ENCODE measurements around the gene GTF2F1. TPM values are rescaled to one million over a fixed set of nuclear protein-coding genes. Genes with fewer than 3 reads are reported as not detected.
"Not testable (repeated sequence)": the region's sequence is repeated elsewhere in the genome, so short reads cannot be mapped to it uniquely, and the experiment has no call there.

Gene GTF2F1
- total RNA-seq, 4 donors from 2014 or later = 42.2 to 166 (median 56.1) TPM

DNA sequence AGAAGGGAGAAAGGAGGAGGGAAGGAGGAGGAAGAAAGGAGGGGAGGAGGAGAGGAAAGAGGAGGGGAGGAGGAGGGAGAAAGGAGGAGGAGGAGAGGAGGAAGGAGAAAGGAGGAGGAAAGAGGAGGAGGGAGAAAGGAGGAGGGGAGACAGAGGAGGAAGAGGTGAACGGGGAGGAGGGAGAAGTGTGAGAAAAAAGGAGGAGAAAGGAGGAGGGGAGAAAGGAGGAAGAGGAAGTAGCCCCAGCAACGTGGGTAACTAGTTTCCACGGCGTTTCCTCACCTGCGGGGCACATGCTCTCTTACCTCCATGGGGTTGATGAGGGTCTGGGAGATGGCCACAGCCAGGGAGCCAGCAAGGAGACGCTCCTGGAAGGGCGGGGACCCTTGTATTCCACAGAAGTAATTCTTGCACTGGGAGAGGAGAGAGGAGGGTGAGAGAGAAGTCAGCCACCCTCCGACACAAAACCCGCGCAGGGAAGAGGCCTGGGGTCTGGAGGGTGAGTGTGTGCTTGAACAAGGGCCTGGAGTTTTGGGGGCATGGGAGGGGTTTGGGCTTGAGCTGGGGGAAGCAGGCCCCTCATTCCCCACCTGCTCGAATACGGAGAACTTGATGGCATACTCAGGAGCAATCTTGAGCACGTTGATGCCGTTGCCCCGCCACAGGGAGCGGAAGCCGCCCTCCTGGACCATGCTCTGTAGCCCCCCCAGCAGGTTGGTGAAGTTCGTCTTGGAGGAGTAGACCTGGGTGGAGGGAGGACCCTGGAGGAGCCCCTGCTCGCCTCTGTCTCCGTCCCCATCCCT, 36.7 kb upstream of the GTF2F1 start:
- no peak for DNase-seq
- H3K27ac ChIP-seq = no peak overlapping the region
- H3K36me3 ChIP-seq = no peaks in the 10 kb centered on the region
- no peak overlapping the region for H3K4me3 ChIP-seq
- no peaks in the 10 kb centered on the region for H3K9me3 ChIP-seq
- TF ChIP-seq POLR2AphosphoS5 (IDR thresholded peaks at IDR 0.05) (no peak), CTCF (IDR thresholded peaks at IDR 0.05) (no peak), EP300 (IDR thresholded peaks at IDR 0.05; ENCODE audit: low read depth) (no peak), POLR2A (IDR thresholded peaks at IDR 0.05) (no peak)
- WGBS, 2 donors (ENCODE audit: low coverage in 1 of 2) = 33 to 52% methylated on average over 9 to 20 of the region's 20 CpGs
- H3K27me3 ChIP-seq = no peaks in the 10 kb centered on the region
- peaks cover 0 to 7% (median 5%) of the 10 kb centered on the region in 4 donors for H3K4me1 ChIP-seq
- in situ Hi-C loops (cut with MboI; ENCODE audit: low pct_ligation_motif_present in 1 of 4, low pct_unique_long_range_greater_than_20kb in 1 of 4, low sequenced_read_pairs in 3 of 4) (no loop called here), intact Hi-C loops (cut with DNase I; ENCODE audit: low total_unique reads) (loop anchor here (10.0 kb wide), 1 partner anchor 1195 kb away; the partner anchor contains the start of genes PET100 and XAB2)

DNA sequence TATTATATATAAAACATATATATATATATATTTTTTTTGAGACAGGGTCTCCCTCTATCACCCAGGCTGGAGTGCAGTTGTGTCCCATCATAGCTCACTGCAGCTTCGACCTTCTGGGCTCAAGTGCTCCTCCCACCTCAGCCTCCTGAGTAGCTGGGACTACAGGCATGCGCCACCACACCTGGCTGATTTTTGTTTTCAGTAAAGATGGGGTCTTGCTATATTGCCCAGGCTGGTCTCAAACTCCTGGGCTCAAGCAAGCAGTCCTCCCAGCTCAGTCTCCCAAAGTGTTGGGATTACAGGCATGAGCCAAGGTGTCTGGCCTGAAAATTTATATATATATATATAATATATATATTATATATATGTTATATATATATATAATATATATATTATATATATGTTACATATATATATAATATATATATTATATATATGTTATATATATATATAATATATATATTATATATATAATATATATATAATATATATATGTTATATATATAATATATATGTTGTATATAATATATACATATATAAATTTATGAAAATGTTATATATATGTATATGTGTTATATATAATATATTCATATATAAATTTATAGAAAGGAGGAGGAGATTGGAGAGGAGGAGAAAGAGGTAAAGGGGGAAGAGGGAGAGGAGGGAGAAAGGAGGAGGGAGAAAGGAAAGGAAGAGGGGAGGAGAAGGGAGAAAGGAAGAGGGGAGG, 35.9 kb upstream of the GTF2F1 start:
- H3K9me3 ChIP-seq; H3K27me3 ChIP-seq; H3K4me1 ChIP-seq; in situ Hi-C loops (cut with MboI; ENCODE audit: low pct_ligation_motif_present in 1 of 4, low pct_unique_long_range_greater_than_20kb in 1 of 4, low sequenced_read_pairs in 3 of 4); DNase-seq; H3K36me3 ChIP-seq; H3K27ac ChIP-seq; H3K4me3 ChIP-seq: not testable (repeated sequence)
- intact Hi-C loops (cut with DNase I; ENCODE audit: low total_unique reads) = loop anchor here (10.0 kb wide), 1 partner anchor 1196 kb away; the partner anchor contains the start of genes PET100 and XAB2
- WGBS, 2 donors (ENCODE audit: low coverage in 1 of 2) = 57 to 70% methylated on average over 2 of the region's 2 CpGs

GRCh38 chr19:6427131-6427530, 34.2 kb upstream of the GTF2F1 start:
- no peak for DNase-seq
- TF ChIP-seq POLR2AphosphoS5 (IDR thresholded peaks at IDR 0.05) (no peak), POLR2A (IDR thresholded peaks at IDR 0.05) (no peak), EP300 (IDR thresholded peaks at IDR 0.05; ENCODE audit: low read depth) (no peak), CTCF (IDR thresholded peaks at IDR 0.05) (no peak)
- Histone ChIP-seq H3K36me3 (no peaks in the 10 kb centered on the region), H3K27ac (no peak overlapping the region), H3K27me3 (no peaks in the 10 kb centered on the region), H3K4me1 (peaks cover 8 to 22% (median 19%) of the 10 kb centered on the region in 4 donors), H3K4me3 (no peak overlapping the region), H3K9me3 (no peaks in the 10 kb centered on the region)
- 92% methylated on average over 18 of the region's 18 CpGs; no CpG with 5 or more reads in 1 of the 2 donors for WGBS, 2 donors (ENCODE audit: low coverage in 1 of 2)
- intact Hi-C loops (cut with DNase I; ENCODE audit: low total_unique reads) = loop anchor here (10.0 kb wide), 1 partner anchor 1198 kb away; the partner anchor contains the start of genes PET100 and XAB2
- in situ Hi-C loops (cut with MboI; ENCODE audit: low pct_ligation_motif_present in 1 of 4, low pct_unique_long_range_greater_than_20kb in 1 of 4, low sequenced_read_pairs in 3 of 4) = no loop called here

DNA sequence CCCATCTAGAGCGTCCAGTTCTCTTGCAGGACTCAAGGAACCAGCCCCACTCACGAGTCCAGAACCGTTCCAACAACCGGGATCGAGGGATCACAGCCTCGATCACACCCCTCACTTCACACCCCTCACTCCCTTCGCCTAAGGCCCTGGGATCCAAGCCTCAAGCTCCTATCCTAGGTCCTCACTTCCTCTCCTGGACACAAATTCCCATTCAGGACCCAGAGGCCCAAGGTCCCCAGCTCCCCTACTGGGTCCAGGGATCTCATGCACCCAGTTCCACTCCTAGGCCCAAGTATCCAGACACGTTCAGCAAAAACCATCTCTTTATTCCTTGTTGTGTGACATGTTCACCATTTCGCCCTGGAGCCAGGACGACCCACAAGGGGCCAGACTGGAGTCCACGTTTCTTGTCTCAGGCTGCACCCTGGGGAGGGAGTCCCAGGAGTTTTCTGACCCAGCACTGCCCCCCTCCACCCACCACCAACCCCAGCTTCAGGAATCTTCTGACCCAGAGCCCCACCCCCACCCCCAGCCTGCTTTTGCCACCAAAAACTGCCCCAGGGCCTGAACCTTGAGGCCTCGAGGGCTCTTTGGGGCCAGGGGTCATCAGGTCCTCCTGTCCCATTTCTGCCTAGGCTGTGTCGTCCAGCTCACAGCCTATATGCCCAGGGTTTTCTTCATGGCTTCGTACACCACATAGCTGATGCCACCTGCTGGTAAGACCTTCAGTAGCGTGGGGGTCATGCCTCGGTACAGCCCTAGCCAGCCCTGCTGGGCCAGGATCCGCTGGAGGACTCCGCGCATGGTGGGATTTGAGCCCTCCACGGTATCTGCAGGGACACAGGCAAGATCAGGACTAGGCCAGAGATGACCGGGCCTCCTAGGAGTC, 33.0 kb upstream of the GTF2F1 start:
- in situ Hi-C loops (cut with MboI; ENCODE audit: low pct_ligation_motif_present in 1 of 4, low pct_unique_long_range_greater_than_20kb in 1 of 4, low sequenced_read_pairs in 3 of 4) = no loop called here
- peak; percentile 30 for DNase-seq
- intact Hi-C loops (cut with DNase I; ENCODE audit: low total_unique reads) = loop anchor here (10.0 kb wide), 1 partner anchor 1199 kb away; the partner anchor contains the start of genes PET100 and XAB2
- no peaks in the 10 kb centered on the region for H3K27me3 ChIP-seq
- peak overlapping the region in 3 of 4 donors; percentile 3 to 41 (median 7) for H3K4me3 ChIP-seq
- H3K36me3 ChIP-seq = peaks cover 0 to 2% (median 0%) of the 10 kb centered on the region in 4 donors
- WGBS, 2 donors (ENCODE audit: low coverage in 1 of 2) = 93 to 94% methylated on average over 6 to 20 of the region's 21 CpGs
- H3K27ac ChIP-seq = peak overlapping the region; percentile 77 to 91 (median 86)
- no peaks in the 10 kb centered on the region for H3K9me3 ChIP-seq
- TF ChIP-seq EP300 (IDR thresholded peaks at IDR 0.05; ENCODE audit: low read depth) = no peak
- TF ChIP-seq POLR2A (IDR thresholded peaks at IDR 0.05) = no peak
- TF ChIP-seq POLR2AphosphoS5 (IDR thresholded peaks at IDR 0.05) = no peak
- peaks cover 8 to 29% (median 20%) of the 10 kb centered on the region in 4 donors for H3K4me1 ChIP-seq

Data from transverse colon (tissue), 4 donors.